GM19438 (cell line): ENCODE data around the gene SBNO2.

Experiments
- ATAC-seq: cut with Tn5 transposase; IDR thresholded peaks from one replicate; pipeline ENCODE4 v1.9.1; 2021; ENCODE audit warnings: low read depth; ENCODE audit not compliant: unreplicated experiment

Gene SBNO2

DNA sequence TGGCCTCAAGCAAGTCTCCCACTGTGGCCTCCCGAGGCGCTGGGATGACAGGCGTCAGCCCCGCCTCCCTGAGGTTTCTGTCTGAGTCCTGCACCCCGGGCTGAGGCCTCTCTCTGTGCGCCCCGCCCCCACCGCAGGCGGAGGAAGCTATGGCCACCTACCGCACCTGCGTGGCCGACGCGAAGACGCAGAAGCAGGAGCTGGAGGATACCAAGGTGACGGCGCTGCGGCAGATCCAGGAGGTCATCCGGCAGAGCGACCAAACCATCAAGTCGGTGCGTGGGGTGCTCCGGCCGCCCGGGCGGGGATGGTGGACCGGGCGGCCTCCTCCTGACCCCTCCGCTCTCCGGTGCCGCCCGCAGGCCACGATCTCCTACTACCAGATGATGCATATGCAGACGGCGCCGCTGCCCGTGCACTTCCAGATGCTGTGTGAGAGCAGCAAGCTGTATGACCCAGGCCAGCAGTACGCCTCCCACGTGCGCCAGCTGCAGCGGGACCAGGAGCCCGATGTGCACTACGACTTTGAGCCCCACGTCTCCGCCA lies 94.4 kb downstream of the SBNO2 start:
- no peak for ATAC-seq

DNA sequence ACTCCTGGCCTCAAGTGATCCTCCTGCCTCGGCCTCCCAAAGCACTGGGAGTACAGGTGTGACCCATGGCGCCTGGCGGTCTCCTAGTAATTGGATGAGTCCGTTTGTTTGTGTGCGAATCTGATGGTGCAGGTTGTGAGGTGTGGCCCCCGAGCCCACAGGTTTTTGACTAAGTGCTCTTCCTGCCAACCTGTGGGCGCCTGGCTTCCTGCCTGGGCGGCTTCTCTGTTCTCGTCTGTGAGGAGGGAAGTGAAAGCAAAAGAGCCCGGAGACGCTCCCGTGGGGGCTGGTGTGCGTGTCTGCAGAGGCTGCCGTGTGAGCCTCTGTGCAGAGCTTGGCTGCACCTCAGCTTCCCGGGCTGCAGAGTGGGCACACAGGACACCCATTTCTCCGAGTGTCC lies 97.1 kb downstream of the SBNO2 start:
- ATAC-seq, result peak; percentile 52

DNA sequence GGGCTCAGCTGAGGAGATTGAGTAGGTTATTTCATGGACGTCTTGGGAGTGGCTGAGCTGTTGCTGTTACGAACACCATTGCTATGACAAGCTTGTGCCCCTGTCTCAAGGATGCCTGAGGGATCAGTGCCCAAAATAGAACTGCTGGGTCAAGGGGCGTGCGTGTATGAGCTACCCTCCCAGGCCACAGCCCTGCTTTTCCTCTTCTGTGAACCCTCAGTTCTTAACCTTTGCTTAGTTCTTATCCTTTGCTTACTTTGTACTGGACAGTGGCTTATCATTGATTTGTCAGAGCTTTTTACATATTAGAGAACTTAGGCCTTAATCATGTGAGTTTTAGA lies 98.1 kb downstream of the SBNO2 start:
- no peak for ATAC-seq

DNA sequence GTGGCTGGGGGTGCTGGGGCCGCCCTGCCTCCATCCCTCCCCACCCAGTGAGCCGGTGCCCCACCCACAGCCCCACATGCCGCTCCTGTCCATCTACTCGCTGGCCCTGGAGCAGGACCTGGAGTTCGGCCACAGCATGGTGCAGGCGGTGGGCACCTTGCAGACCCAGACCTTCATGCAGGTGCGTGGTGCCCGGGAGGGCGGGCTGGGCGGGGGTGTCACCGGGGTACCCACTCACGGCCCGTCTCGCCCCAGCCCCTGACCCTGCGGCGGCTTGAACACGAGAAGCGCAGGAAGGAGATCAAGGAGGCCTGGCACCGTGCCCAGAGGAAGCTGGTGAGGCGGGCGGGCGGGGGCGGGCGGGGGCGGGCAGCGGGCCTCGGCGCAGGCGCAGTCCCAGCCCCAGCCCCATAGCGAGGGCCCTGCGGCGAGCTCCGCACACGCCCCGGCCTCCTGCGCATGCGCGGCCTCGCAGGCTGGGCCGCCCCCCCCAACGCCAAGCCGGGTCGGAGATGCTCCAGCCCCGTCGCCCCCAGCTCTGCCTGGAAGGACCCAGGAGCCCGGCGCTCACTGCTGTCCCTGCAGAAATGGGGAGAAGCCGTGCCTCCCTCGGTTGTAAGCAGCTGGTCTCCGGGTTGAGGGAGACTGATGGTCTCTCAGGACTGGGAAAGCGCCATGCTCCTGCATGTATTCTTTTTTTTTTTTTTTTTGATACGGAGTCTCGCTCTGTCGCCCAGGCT lies 99.4 kb downstream of the SBNO2 start:
- no peak for ATAC-seq

DNA sequence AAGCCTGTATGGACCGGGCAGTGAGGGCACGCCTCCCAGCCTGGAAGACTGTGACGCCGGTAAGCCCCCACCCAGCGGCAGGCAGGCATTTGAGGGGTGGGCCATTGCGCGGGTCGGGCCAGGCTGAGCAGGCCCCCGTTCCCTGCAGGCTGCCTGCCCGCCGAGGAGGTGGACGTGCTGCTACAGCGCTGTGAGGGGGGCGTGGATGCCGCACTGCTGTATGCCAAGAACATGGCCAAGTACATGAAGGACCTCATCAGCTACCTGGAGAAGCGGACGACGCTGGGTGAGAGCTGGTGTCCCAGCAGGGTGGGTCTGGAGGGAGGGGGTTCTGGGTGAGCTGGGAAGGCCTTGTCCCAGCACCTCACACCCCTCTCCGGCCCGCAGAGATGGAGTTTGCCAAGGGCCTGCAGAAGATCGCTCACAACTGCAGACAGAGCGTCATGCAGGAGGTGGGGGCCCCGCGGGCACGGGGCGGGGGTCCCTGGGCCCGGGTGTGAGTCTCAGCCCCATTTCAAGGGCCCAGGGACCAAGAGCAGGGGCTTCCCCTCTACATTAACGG lies 100.0 kb downstream of the SBNO2 start:
- no peak for ATAC-seq

DNA sequence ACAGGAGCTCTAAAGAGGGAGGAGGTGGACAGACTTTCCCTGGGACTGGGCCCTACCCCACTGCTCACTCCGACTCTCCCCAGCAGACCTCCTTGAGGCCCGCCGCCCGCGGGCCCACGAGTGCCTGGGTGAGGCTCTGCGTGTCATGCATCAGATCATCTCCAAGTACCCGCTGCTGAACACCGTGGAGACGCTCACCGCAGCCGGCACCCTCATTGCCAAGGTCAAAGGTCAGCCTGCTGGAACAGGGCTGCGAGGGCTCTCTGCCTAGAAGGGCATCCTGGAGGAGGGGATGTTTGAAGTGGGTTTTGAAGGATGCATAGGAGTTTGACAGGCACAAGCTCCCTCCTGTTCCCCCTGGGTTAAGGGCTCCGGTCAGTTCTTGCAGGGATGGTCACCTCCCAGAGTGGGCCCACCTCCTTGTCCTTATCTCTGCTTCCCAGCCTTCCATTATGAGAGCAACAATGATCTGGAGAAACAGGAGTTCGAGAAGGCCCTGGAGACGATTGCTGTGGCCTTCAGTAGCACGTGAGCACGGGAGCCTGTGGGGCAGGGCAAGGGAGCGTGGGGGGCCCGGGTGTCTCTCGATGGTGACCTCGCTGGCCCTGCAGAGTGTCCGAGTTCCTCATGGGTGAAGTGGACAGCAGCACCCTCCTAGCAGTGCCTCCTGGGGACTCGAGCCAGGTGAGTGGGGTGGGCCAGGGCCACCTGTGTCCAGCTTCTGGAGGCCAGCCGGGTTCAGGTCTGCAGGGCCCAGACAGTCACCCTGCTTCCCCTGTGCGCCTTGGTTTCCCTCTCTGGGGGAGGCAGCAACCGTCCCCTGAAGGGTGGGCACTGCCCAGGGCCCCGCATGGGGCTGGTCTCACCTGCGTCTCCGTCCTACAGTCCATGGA lies 100.8 kb downstream of the SBNO2 start:
- no peak for ATAC-seq

DNA sequence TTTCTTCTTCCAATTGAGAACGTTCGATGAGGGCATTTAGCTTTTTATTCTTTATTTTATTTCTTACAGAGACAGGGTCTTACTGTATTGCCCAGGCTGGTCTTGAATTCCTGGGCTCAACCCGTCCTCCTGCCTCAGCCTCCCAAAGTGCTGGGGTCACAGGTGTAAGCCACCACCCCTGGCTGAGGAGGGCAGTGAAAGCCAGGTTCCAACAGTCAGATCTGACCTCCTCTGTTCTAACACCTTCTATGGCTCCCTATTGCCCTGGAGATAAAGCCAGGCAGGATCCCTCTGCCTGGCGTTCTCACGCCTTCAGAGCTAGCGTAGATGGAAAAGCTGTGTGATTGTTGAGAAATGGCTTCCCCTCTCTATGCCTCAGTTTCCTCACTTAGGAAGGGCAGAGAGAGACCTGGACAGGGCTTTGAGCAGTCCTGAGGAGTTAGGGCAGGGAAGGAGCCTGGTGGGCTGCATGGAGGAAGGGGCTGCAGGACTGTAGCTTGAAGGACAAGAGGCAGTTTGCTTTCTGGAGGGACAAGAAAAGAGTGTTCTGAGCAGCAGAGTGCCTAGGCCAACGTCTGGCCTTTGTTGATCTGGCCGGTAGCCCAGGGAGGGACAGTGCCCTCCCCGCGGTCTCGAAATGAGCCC lies 101.6 kb downstream of the SBNO2 start:
- ATAC-seq, result no peak

DNA sequence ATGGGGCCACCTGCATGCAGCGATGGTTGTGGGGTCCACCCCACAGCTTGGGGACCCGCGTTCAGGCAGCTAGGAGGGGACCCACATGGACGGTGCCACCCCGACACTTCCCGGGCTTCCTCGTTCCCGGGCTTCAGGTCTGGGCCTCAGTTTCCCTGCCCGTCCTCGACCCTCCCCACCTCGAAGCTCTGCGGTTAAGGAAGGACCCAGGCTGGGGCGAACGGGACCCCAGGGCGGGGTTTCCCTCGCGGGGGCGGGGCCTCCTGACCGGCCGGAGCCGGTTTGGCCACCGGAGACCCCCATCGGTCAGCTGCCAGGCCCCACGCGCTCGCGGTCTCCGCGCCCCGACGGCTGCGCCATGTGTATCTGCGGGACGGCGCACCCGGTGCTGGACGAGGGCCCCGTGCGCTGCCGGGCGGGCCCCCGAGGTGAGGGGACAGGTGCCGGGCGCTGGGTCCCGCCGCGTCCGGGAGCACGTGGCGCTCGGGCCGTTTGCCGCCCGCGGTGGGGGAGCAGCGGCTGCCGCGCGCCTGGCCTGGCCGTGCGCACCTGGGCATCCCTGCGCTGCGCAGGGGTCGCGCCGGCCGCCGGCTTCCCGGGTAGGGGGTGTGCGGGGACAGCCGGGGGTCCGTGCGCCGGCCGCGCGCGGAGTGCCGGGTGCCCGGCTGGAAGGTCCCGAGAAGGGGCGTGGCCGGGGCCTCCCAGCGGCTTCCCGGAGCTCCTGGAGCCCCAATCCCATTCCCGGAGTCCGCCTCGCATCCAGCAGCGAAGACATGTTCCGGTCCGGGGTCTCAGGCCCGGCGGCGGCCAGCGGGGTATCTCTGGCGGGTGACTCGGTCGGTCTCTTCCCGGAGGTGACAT lies 102.9 kb downstream of the SBNO2 start:
- ATAC-seq, result no peak

DNA sequence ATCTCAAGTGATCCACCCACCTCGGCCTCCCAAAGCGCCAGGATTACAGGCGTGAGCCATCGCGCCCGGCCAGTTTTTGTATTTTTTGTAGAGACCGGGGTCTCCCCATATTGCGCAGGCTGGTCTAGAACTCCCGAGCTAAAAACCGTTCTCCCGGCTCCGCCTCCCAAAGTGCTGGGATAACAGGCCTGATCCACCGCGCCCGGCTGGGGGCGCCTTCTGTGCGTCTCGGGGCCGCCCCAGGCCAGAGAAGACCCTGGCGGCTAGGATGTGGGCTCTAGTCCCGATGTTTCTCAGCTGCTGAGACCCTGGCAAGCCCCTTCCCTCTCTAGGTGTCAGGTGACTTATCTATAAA lies 103.5 kb downstream of the SBNO2 start:
- no peak for ATAC-seq

DNA sequence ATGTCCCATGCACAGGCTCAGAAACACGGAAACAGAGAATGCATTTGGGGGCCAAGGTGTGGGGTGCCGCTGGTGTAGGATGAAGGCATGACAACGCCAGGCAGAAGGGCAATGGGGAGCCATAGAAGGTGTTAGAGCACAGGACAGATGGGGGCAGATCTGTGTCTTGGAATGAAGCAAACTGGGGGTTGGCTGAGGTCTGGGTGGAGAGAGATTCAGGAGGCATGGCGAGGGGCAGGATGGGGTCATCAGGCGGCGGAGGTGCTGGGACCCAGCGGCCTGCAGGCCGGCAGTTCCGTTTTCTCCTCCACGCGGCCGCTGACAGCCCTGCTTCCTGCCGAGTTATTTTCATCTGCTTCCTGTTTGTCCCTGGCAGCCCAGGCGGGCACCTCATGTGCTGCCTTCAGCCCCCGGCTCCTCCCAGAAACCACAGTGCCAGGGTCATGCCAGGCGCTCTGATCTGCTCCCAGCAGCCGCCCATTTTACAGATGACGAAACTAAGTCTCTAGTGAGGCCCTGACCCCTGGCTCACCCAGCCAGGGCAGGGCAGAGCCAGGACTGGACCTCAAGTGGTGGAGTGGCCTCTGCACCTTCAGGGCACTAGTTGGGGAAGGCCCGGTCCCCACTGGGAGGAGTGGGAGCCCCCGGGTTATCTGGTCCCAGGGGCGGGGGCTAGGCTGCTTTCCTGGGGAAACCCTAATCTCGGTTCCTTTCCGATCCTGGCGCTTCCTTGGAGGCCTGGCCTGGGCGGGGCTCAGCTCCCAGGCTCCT lies 104.9 kb downstream of the SBNO2 start:
- no peak for ATAC-seq

DNA sequence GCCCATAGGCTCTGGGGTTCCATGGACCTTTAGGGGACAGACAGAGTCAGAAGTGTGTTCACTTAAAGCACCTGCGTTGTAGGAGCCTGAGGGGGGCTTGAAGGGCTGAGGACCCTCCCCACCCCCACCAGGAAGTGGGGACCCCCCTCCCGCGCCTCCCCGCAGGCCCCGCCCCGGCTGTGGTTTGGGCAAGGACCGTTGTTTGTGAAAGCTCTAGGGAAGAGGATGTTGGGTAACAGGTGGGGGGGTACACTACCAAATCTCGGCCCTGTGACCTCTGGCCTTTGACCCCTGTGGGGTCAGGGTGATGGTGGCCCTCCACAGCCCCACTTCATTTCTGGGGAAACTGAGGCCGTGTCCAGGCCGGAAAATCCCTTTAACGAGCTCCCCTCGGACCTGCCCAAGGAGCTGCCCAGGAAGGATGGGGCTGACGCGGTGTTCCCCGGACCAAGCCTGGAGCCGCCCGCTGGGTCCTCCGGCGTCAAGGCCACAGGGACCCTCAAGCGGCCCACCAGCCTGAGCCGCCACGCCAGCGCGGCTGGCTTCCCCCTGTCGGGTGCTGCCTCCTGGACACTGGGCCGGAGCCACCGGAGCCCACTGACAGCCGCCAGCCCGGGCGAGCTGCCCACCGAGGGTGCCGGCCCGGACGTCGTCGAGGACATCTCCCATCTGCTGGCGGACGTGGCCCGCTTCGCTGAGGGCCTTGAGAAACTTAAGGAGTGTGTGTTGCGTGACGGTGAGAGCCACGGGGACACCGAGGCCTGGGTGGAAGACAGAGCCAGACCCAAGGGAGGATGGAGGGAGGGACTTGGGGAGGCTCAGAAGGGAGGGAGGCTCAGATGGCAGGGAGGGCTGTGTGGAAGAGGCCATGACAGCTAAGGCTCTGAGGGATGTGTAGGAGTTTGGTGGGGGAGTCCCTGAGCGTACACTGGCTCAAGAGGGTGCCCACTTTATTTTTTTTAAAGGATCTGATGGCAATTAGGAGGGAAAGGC lies 105.8 kb downstream of the SBNO2 start:
- no peak for ATAC-seq

DNA sequence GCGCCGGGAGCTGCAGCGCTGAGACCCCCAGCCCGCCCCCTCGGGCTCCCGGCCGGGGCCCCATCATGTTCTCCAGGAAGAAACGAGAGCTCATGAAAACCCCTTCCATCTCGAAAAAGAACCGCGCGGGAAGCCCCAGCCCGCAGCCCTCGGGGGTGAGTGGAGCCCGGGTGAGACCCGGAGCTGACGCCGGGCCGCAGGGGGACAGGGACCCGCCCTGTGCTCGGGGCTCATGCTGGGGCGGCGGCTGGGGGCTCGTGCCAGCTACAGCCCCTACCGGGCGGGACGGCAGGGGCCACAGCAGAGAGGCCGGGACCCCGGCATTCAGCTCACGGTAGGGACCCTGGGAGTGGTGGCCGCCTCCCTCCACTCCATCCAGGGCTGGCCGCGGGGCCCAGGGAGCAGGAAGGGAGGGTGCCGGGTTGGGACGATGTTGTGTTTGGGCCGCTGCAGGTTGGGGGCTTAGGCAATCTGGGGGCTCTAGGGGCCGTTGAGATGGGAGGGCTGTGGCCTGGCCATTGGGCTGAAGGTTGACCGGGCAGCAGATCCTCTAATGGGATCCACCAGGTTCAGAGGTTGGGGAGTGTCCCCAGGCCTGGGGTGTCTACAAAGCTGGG lies 106.6 kb downstream of the SBNO2 start:
- ATAC-seq, result no peak

DNA sequence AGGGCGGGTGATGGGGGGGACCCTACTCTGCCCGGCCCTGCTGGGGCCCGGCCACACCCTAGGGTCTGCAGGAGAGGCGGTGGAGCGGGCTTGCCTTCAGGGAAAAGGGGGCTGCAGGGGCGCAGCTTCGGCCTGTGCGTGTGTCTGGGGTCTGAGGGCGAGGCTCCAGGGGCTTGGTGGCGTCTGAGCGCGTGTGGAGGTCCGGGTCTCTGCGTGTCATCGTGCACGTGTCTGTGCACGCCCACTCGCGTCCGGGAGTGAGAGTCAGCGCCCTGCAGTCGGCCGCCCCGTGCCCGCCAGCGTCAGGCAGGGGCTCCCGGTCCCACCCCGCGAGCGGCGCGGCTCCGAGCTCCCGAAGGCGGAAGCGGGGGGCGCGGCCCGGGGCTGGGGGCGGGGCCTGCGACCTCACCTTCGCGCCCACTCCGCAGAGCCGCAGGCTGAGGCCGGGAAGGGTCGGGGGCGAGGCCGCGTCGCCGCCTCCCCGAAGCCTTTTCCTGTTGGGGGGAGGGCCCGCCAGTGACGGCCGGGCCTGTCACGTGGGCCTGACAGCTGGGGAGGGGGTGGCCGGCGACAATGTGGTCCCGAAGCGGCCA lies 107.2 kb downstream of the SBNO2 start, which contains the start of gene ARHGAP45:
Gene ARHGAP45 (plus strand): TSS at position 420 of the 593 bp plus-strand sequence. CDS start 239 bp downstream, outside the sequence.
- ATAC-seq, result no peak

DNA sequence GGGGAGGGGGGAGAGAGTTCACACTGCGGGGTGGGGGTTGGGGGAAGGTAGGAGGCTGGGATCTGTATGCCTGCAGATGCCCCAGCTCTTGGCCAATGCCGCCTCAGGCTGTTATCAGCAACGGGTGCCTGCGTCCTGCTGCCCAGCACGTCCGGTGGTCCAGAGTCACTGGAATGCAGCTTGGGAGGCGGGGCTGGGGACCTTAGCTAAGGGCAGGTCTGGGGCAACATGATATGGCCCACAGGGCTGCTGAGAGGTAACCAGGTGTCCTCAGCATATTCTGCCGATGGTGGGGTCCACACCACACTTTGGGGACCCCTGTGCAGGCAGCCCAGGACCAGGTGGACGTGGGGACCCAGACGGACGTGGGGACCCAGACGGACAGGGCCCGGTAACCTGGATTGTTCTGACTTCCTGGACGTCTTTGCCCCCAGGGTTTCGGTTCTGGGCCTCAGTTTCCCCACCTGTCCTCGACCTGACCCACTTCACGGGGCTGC lies 107.8 kb downstream of the SBNO2 start:
- no peak for ATAC-seq

DNA sequence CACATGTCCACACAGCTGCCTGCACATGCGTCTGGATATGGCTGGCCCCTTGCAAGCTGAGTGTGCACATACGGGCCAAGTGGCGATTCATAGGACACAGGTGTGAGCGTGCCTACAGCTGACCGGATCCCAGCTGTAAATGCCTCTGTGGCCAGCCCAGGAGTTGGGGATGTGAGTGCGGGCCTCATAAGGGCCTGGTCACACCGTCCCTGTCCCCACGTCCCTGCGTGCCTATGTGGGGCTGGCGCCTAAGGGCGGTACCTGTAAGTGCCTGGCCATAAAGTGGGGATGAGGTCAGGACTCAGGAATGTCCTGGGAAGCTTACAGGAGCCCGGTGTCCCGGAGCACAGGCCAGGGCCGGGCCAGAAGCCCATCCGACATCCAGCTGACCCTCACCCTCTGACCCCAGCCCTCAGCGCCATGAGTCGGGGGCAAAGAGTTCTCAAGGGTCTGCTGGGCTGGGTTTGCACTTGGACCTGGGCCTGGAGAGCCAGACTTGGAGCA lies 108.4 kb downstream of the SBNO2 start:
- ATAC-seq, result no peak

DNA sequence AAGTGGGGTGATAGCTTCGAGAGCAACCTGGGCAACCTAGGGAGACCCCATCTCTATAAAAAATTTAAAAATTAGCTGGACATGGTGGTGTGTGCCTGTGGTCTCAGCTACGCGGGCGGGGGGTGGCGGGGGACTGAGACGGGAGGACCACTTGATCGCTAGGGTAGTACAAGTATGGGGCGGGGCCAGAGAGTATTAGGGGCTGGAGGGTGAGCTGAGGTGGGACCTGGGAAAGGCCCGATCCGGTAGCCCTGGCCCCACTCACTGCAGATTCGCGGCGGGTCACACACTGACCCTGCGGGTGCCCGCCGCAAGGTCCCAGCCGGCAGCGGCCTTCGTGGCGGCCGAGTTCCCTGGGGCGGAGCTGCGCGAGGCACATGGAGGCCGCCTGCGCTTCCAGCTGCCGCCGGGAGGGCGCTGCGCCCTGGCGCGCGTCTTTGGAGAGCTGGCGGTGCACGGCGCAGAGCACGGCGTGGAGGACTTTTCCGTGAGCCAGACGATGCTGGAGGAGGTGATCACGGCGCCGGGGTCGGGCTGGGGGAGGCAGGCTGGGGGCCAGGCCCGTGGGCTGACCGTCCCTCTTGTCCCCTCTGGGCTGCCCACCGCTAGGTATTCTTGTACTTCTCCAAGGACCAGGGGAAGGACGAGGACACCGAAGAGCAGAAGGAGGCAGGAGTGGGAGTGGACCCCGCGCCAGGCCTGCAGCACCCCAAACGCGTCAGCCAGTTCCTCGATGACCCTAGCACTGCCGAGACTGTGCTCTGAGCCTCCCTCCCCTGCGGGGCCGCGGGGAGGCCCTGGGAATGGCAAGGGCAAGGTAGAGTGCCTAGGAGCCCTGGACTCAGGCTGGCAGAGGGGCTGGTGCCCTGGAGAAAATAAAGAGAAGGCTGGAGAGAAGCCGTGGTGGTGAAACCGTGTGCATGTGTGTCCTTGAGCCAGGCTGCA lies 109.1 kb downstream of the SBNO2 start:
- no peak for ATAC-seq
